Mesothelial cell of epicardium (in vitro differentiated cells): ENCODE measurements around the gene C14orf132. TPM values are rescaled to one million over a fixed set of nuclear protein-coding genes. Genes with fewer than 3 reads are reported as not detected.

Experiments used
- DNase-seq, 2 experiments: peaks; one replicate each; pipeline ENCODE4 v3.0.0; 2021; ENCODE audit warnings: low spot score in 2 of 2; ENCODE audit not compliant: unreplicated experiment in 2 of 2
- H3K27ac Mint-ChIP-seq: 2 replicates; pipeline ENCODE4 v1.8.0; 2021; ENCODE audit warnings: mixed read lengths
- H3K27me3 Mint-ChIP-seq: 2 replicates; pipeline ENCODE4 v1.8.0; 2021; ENCODE audit warnings: low read depth, mixed read lengths
- H3K36me3 Mint-ChIP-seq: 2 replicates; pipeline ENCODE4 v1.8.0; 2021; ENCODE audit warnings: mixed read lengths
- H3K4me1 Mint-ChIP-seq: 2 replicates; pipeline ENCODE4 v1.8.0; 2021; ENCODE audit warnings: mixed read lengths
- H3K4me3 Mint-ChIP-seq: 2 replicates; pipeline ENCODE4 v1.8.0; 2021; ENCODE audit warnings: mild to moderate bottlenecking, moderate library complexity, mixed read lengths
- H3K9me3 Mint-ChIP-seq: 2 replicates; pipeline ENCODE4 v1.8.0; 2021; ENCODE audit warnings: mixed read lengths
- CTCF ChIP-seq: fragments of 200-600 bp; sonication (generic); IDR thresholded peaks from one replicate; pipeline ENCODE4 v1.5.0; 2021; ENCODE audit warnings: antibody characterized with exemption; ENCODE audit not compliant: unreplicated experiment
- total RNA-seq: library from RNA; stranded (reverse); gene quantifications from 3 replicates; pipeline ENCODE4 v1.2.1, GENCODE V29; 2021

The C14orf132 gene
- total RNA-seq, 1 donor from 2014 or later: 40.6 TPM

DNA sequence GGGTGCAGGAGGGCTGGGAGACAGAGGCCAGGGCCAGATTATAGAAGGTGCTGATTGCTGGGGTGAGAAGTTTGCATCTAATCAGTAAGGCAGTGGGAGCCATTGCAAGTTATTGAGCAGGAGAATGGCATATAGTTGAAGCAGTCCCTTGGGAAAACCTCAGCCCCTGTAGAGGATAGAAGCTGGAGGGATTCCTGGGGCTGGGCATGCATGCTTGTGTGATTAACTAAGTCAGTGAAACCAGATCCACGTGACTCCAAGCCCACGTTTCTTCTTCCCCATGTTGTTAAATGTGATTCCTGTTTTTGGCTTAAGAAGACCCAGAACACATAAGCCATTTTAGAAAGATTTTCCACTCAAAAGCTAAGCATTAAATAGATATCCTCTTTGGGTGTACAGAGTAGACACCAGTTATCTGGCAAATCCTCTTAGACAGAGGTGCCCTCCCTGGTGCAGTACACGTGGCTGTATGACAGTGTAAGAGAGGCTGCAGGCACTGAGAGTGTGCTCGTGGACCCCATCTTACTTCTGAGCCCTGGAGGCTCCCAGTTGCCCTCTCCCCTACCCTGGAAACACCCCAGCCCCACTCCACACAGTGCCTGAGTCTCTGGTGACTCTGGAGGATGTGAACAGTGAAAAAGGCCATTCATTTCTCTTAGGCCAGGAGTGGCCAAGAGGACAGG, 3.2 kb downstream of the C14orf132 start:
- H3K27ac Mint-ChIP-seq: no peak overlapping the region
- peaks cover 5% of the 10 kb centered on the region for H3K9me3 Mint-ChIP-seq
- H3K27me3 Mint-ChIP-seq: peaks cover 15% of the 10 kb centered on the region
- H3K4me1 Mint-ChIP-seq: peaks cover 19% of the 10 kb centered on the region
- peaks cover 7% of the 10 kb centered on the region for H3K36me3 Mint-ChIP-seq
- no peak for DNase-seq
- no peak overlapping the region for H3K4me3 Mint-ChIP-seq
- no peak for TF ChIP-seq CTCF

- no peak overlapping the region for H3K4me3 Mint-ChIP-seq
- H3K9me3 Mint-ChIP-seq: peaks cover 10% of the 10 kb centered on the region
- H3K27me3 Mint-ChIP-seq: no peaks in the 10 kb centered on the region
- peaks cover 10% of the 10 kb centered on the region for H3K4me1 Mint-ChIP-seq
- TF ChIP-seq CTCF: no peak
- no peak overlapping the region for H3K27ac Mint-ChIP-seq
- peaks cover 8% of the 10 kb centered on the region for H3K36me3 Mint-ChIP-seq
- no peak for DNase-seq
These were observed 7.5 kb downstream of the C14orf132 start for GRCh38 chr14:96046630-96047029.

GRCh38 chr14:96047101-96047500, 7.9 kb downstream of the C14orf132 start:
- H3K27me3 Mint-ChIP-seq: no peaks in the 10 kb centered on the region
- no peak overlapping the region for H3K4me3 Mint-ChIP-seq
- peaks cover 10% of the 10 kb centered on the region for H3K4me1 Mint-ChIP-seq
- DNase-seq: no peak
- H3K27ac Mint-ChIP-seq: no peak overlapping the region
- peaks cover 10% of the 10 kb centered on the region for H3K9me3 Mint-ChIP-seq
- peaks cover 11% of the 10 kb centered on the region for H3K36me3 Mint-ChIP-seq
- no peak for TF ChIP-seq CTCF

- no peaks in the 10 kb centered on the region for H3K27me3 Mint-ChIP-seq
- TF ChIP-seq CTCF: no peak
- no peak for DNase-seq
- H3K4me3 Mint-ChIP-seq: no peak overlapping the region
- H3K27ac Mint-ChIP-seq: no peak overlapping the region
- H3K36me3 Mint-ChIP-seq: peaks cover 10% of the 10 kb centered on the region
- H3K4me1 Mint-ChIP-seq: peaks cover 10% of the 10 kb centered on the region
- peaks cover 10% of the 10 kb centered on the region for H3K9me3 Mint-ChIP-seq
These were observed 10.8 kb downstream of the C14orf132 start for GRCh38 chr14:96049932-96050331.

DNA sequence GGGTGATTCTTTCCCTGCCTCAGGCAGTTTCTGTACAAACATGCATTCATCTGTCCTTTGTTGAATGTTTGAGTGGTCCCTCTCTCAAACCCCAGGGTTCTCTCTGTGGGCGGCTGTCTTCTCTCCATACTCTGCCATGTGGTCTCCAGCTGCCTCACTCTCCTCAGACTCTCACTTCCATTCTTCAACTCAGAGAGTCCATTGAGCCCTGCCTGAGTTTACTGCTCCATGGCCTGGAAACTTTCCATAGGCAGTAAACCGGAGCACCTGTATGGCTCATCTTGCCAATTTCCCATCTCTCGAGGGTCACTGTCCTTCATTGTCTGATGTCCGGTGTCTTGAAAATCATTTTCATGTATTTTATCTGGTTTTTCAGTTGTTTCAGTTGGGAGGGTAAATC, 11.3 kb downstream of the C14orf132 start:
- peaks cover 10% of the 10 kb centered on the region for H3K4me1 Mint-ChIP-seq

More for the DNA sequence above, 11.3 kb downstream of the C14orf132 start:
- DNase-seq: peak in 1 of 2 experiments; percentile 21
- no peaks in the 10 kb centered on the region for H3K27me3 Mint-ChIP-seq
- H3K27ac Mint-ChIP-seq: peak overlapping the region; percentile 41
- TF ChIP-seq CTCF: no peak
- H3K36me3 Mint-ChIP-seq: peaks cover 6% of the 10 kb centered on the region
- H3K4me3 Mint-ChIP-seq: no peak overlapping the region
- peaks cover 10% of the 10 kb centered on the region for H3K9me3 Mint-ChIP-seq
